ENCODE data around the gene SLC35A4.

- TF ChIP-seq EP300 (IDR thresholded peaks at IDR 0.05; ENCODE audit: borderline replicate concordance) (no peak), REST (IDR thresholded peaks at IDR 0.05; ENCODE audit: low read depth) (no peak), YY1 (IDR thresholded peaks at IDR 0.05; ENCODE audit: low read depth) (no peak), EGR1 (IDR thresholded peaks at IDR 0.05) (no peak), RAD21 (IDR thresholded peaks at IDR 0.05; ENCODE audit: low read depth) (no peak), USF1 (IDR thresholded peaks at IDR 0.05) (no peak), TAF1 (IDR thresholded peaks at IDR 0.05; ENCODE audit: low read depth) (no peak), TCF12 (IDR thresholded peaks at IDR 0.05; ENCODE audit: low read depth) (no peak), NFIC (IDR thresholded peaks at IDR 0.05) (no peak), MAX (IDR thresholded peaks at IDR 0.05) (no peak)
These were observed 8.2 kb upstream of the SLC35A4 start for GRCh38 chr5:140556438-140556837.

All from Ishikawa (cell line).